ENCODE results near the gene MAP3K20.
"Not testable (repeated sequence)": the region's sequence is repeated elsewhere in the genome, so short reads cannot be mapped to it uniquely, and the experiment has no call there.

The MAP3K20 gene

GRCh38 chr2:173241643-173242042 lies 166.0 kb downstream of the MAP3K20 start:
- no peaks in the 10 kb centered on the region for H3K27me3 Mint-ChIP-seq
- H3K36me3 Mint-ChIP-seq: no peaks in the 10 kb centered on the region
- H3K9me3 Mint-ChIP-seq (ENCODE audit: low read depth): no peaks in the 10 kb centered on the region
- H3K4me1 Mint-ChIP-seq (ENCODE audit: low read depth): no peaks in the 10 kb centered on the region
- H3K27ac Mint-ChIP-seq: no peak overlapping the region
- H3K4me3 Mint-ChIP-seq: no peak overlapping the region

GRCh38 chr2:173247156-173247555 lies 171.5 kb downstream of the MAP3K20 start:
- H3K4me3 Mint-ChIP-seq: no peak overlapping the region
- no peak overlapping the region for H3K27ac Mint-ChIP-seq
- H3K27me3 Mint-ChIP-seq: no peaks in the 10 kb centered on the region
- no peaks in the 10 kb centered on the region for H3K36me3 Mint-ChIP-seq
- H3K9me3 Mint-ChIP-seq (ENCODE audit: low read depth): no peaks in the 10 kb centered on the region
- no peaks in the 10 kb centered on the region for H3K4me1 Mint-ChIP-seq (ENCODE audit: low read depth)

- no peaks in the 10 kb centered on the region for H3K9me3 Mint-ChIP-seq (ENCODE audit: low read depth)
- H3K27ac Mint-ChIP-seq: no peak overlapping the region
These were observed 172.7 kb downstream of the MAP3K20 start for GRCh38 chr2:173248381-173248780.

GRCh38 chr2:173249661-173250641 lies 174.3 kb downstream of the MAP3K20 start:
- Mint-ChIP-seq H3K27ac (no peak overlapping the region), H3K4me1 (ENCODE audit: low read depth) (no peaks in the 10 kb centered on the region), H3K4me3 (no peak overlapping the region), H3K9me3 (ENCODE audit: low read depth) (no peaks in the 10 kb centered on the region), H3K36me3 (no peaks in the 10 kb centered on the region), H3K27me3 (no peaks in the 10 kb centered on the region)

More at GRCh38 chr2:173248381-173248780, 172.7 kb downstream of the MAP3K20 start:
- no peaks in the 10 kb centered on the region for H3K27me3 Mint-ChIP-seq
- no peaks in the 10 kb centered on the region for H3K36me3 Mint-ChIP-seq
- no peak overlapping the region for H3K4me3 Mint-ChIP-seq
- H3K4me1 Mint-ChIP-seq (ENCODE audit: low read depth): no peaks in the 10 kb centered on the region

GRCh38 chr2:173251225-173251624 lies 175.6 kb downstream of the MAP3K20 start:
- H3K4me1 Mint-ChIP-seq (ENCODE audit: low read depth): no peaks in the 10 kb centered on the region
- no peak overlapping the region for H3K4me3 Mint-ChIP-seq
- no peaks in the 10 kb centered on the region for H3K36me3 Mint-ChIP-seq
- H3K27ac Mint-ChIP-seq: no peak overlapping the region
- no peaks in the 10 kb centered on the region for H3K9me3 Mint-ChIP-seq (ENCODE audit: low read depth)
- H3K27me3 Mint-ChIP-seq: no peaks in the 10 kb centered on the region

- H3K27me3 Mint-ChIP-seq: no peaks in the 10 kb centered on the region
- no peak overlapping the region for H3K4me3 Mint-ChIP-seq
- H3K27ac Mint-ChIP-seq: no peak overlapping the region
- no peaks in the 10 kb centered on the region for H3K36me3 Mint-ChIP-seq
- no peaks in the 10 kb centered on the region for H3K4me1 Mint-ChIP-seq (ENCODE audit: low read depth)
- H3K9me3 Mint-ChIP-seq (ENCODE audit: low read depth): no peaks in the 10 kb centered on the region
These were observed 176.9 kb downstream of the MAP3K20 start for GRCh38 chr2:173252581-173252980.

GRCh38 chr2:173254659-173255058 lies 179.0 kb downstream of the MAP3K20 start:
- no peak overlapping the region for H3K4me3 Mint-ChIP-seq
- no peak overlapping the region for H3K27ac Mint-ChIP-seq
- peaks cover 1% of the 10 kb centered on the region for H3K27me3 Mint-ChIP-seq
- no peaks in the 10 kb centered on the region for H3K4me1 Mint-ChIP-seq (ENCODE audit: low read depth)
- H3K36me3 Mint-ChIP-seq: no peaks in the 10 kb centered on the region
- H3K9me3 Mint-ChIP-seq (ENCODE audit: low read depth): no peaks in the 10 kb centered on the region

GRCh38 chr2:173258701-173259100 lies 183.1 kb downstream of the MAP3K20 start:
- Mint-ChIP-seq H3K27ac (no peak overlapping the region), H3K9me3 (ENCODE audit: low read depth) (no peaks in the 10 kb centered on the region), H3K4me1 (ENCODE audit: low read depth) (peaks cover 2% of the 10 kb centered on the region), H3K27me3 (peaks cover 1% of the 10 kb centered on the region), H3K4me3 (no peak overlapping the region), H3K36me3 (no peaks in the 10 kb centered on the region)

- not testable (repeated sequence) for H3K27ac Mint-ChIP-seq; H3K9me3 Mint-ChIP-seq (ENCODE audit: low read depth); H3K4me3 Mint-ChIP-seq; H3K36me3 Mint-ChIP-seq; H3K27me3 Mint-ChIP-seq
- H3K4me1 Mint-ChIP-seq (ENCODE audit: low read depth): peaks cover 17% of the 10 kb centered on the region
These were observed 186.7 kb downstream of the MAP3K20 start for GRCh38 chr2:173262356-173262755.

- Mint-ChIP-seq H3K4me3 (peak overlapping the region; percentile 86), H3K36me3 (no peaks in the 10 kb centered on the region), H3K4me1 (ENCODE audit: low read depth) (peaks cover 17% of the 10 kb centered on the region), H3K9me3 (ENCODE audit: low read depth) (no peaks in the 10 kb centered on the region), H3K27ac (peak overlapping the region; percentile 78), H3K27me3 (no peaks in the 10 kb centered on the region)
These were observed 188.5 kb downstream of the MAP3K20 start for GRCh38 chr2:173264151-173264550.

GRCh38 chr2:173264603-173265366 lies 189.1 kb downstream of the MAP3K20 start:
- H3K27ac Mint-ChIP-seq: peak overlapping the region; percentile 78
- peak overlapping the region; percentile 86 for H3K4me3 Mint-ChIP-seq
- no peaks in the 10 kb centered on the region for H3K27me3 Mint-ChIP-seq
- peaks cover 17% of the 10 kb centered on the region for H3K4me1 Mint-ChIP-seq (ENCODE audit: low read depth)
- no peaks in the 10 kb centered on the region for H3K9me3 Mint-ChIP-seq (ENCODE audit: low read depth)
- H3K36me3 Mint-ChIP-seq: no peaks in the 10 kb centered on the region

- H3K27ac Mint-ChIP-seq: no peak overlapping the region
- H3K9me3 Mint-ChIP-seq (ENCODE audit: low read depth): no peaks in the 10 kb centered on the region
These were observed 195.5 kb downstream of the MAP3K20 start for GRCh38 chr2:173271135-173271534.

GRCh38 chr2:173271825-173272224 lies 196.2 kb downstream of the MAP3K20 start:
- Mint-ChIP-seq H3K9me3 (ENCODE audit: low read depth) (no peaks in the 10 kb centered on the region), H3K27me3 (no peaks in the 10 kb centered on the region), H3K4me3 (no peak overlapping the region), H3K27ac (no peak overlapping the region), H3K36me3 (no peaks in the 10 kb centered on the region), H3K4me1 (ENCODE audit: low read depth) (no peaks in the 10 kb centered on the region)

More at GRCh38 chr2:173271135-173271534, 195.5 kb downstream of the MAP3K20 start:
- Mint-ChIP-seq H3K4me3 (no peak overlapping the region), H3K27me3 (no peaks in the 10 kb centered on the region), H3K4me1 (ENCODE audit: low read depth) (no peaks in the 10 kb centered on the region), H3K36me3 (no peaks in the 10 kb centered on the region)

GRCh38 chr2:173272849-173273248 lies 197.2 kb downstream of the MAP3K20 start:
- no peaks in the 10 kb centered on the region for H3K9me3 Mint-ChIP-seq (ENCODE audit: low read depth)
- no peak overlapping the region for H3K27ac Mint-ChIP-seq
- no peaks in the 10 kb centered on the region for H3K36me3 Mint-ChIP-seq
- H3K27me3 Mint-ChIP-seq: no peaks in the 10 kb centered on the region
- H3K4me1 Mint-ChIP-seq (ENCODE audit: low read depth): no peaks in the 10 kb centered on the region
- no peak overlapping the region for H3K4me3 Mint-ChIP-seq
